ENCODE measurements around the gene NFIA.

Gene NFIA

GRCh38 chr1:61395146-61395800 is 312.9 kb downstream of the NFIA start:
- DNase-seq (ENCODE audit: low spot score): no peak

GRCh38 chr1:61397495-61397894 is 315.1 kb downstream of the NFIA start:
- no peak for DNase-seq (ENCODE audit: low spot score)

- no peak for DNase-seq (ENCODE audit: low spot score)
These were observed 315.6 kb downstream of the NFIA start for GRCh38 chr1:61397935-61398334.

- DNase-seq (ENCODE audit: low spot score): no peak
These were observed 316.8 kb downstream of the NFIA start for GRCh38 chr1:61399199-61399598.

GRCh38 chr1:61400131-61400770 is 317.9 kb downstream of the NFIA start:
- DNase-seq (ENCODE audit: low spot score): no peak

GRCh38 chr1:61400997-61401396 is 318.6 kb downstream of the NFIA start:
- DNase-seq (ENCODE audit: low spot score): no peak

GRCh38 chr1:61403679-61404596 is 321.6 kb downstream of the NFIA start:
- DNase-seq (ENCODE audit: low spot score): no peak

- no peak for DNase-seq (ENCODE audit: low spot score)
These were observed 322.4 kb downstream of the NFIA start for GRCh38 chr1:61404597-61405376.

- DNase-seq (ENCODE audit: low spot score): no peak
These were observed 324.1 kb downstream of the NFIA start for GRCh38 chr1:61406467-61406866.

- no peak for DNase-seq (ENCODE audit: low spot score)
These were observed 330.2 kb downstream of the NFIA start for GRCh38 chr1:61412601-61413000.

- DNase-seq (ENCODE audit: low spot score): no peak
These were observed 336.8 kb downstream of the NFIA start for GRCh38 chr1:61419196-61419595.

- DNase-seq (ENCODE audit: low spot score): no peak
These were observed 337.3 kb downstream of the NFIA start for GRCh38 chr1:61419657-61420056.

- no peak for DNase-seq (ENCODE audit: low spot score)
These were observed 337.9 kb downstream of the NFIA start for GRCh38 chr1:61420243-61420642.

- DNase-seq (ENCODE audit: low spot score): no peak
These were observed 338.8 kb downstream of the NFIA start for GRCh38 chr1:61420909-61421835.

- no peak for DNase-seq (ENCODE audit: low spot score)
These were observed 341.3 kb downstream of the NFIA start for GRCh38 chr1:61423643-61424042.

GRCh38 chr1:61424382-61424781 is 342.0 kb downstream of the NFIA start:
- no peak for DNase-seq (ENCODE audit: low spot score)

GRCh38 chr1:61425040-61425439 is 342.7 kb downstream of the NFIA start:
- no peak for DNase-seq (ENCODE audit: low spot score)

- DNase-seq (ENCODE audit: low spot score): no peak
These were observed 343.9 kb downstream of the NFIA start for GRCh38 chr1:61426254-61426653.

- DNase-seq (ENCODE audit: low spot score): no peak
These were observed 344.5 kb downstream of the NFIA start for GRCh38 chr1:61426885-61427284.

GRCh38 chr1:61427510-61427909 is 345.1 kb downstream of the NFIA start:
- DNase-seq (ENCODE audit: low spot score): no peak

- DNase-seq (ENCODE audit: low spot score): no peak
These were observed 345.8 kb downstream of the NFIA start for GRCh38 chr1:61428146-61428545.
